Keratinocyte (primary cell): ENCODE data around the gene LRRC57. TPM values are rescaled to one million over a fixed set of nuclear protein-coding genes. Genes with fewer than 3 reads are reported as not detected.

Experiments used
- DNase-seq: peaks from one replicate; pipeline ENCODE4 v3.0.0-alpha.2; 2011; ENCODE audit warnings: low read depth, missing footprints, low spot score
- FAIRE-seq: peaks from 2 replicates; lab custom pipeline; 2011; peaks lifted over from hg19 to GRCh38; lab: Jason Lieb, UNC
- H2AFZ ChIP-seq: 2 replicates; pipeline ENCODE4 v1.6.0; 2012; ENCODE audit warnings: low read length, control low read depth, inconsistent platforms; ENCODE audit not compliant: control insufficient read depth
- H3K27ac ChIP-seq: 2 replicates; pipeline ENCODE4 v1.5.1; 2011; ENCODE audit warnings: low read length; ENCODE audit not compliant: control insufficient read depth, insufficient read depth
- H3K27me3 ChIP-seq: 3 replicates; pipeline ENCODE4 v1.6.0; 2011; ENCODE audit warnings: low read length; ENCODE audit not compliant: control insufficient read depth, insufficient read depth; ENCODE audit errors: extremely low read depth
- H3K36me3 ChIP-seq, 2 experiments: 2 replicates in 1 of 2; 3 replicates in 1 of 2; pipeline ENCODE4 v1.5.1; 2011; ENCODE audit warnings: low read length in 2 of 2, mild to moderate bottlenecking in 1 of 2; ENCODE audit not compliant: control insufficient read depth in 2 of 2, insufficient read depth in 2 of 2; ENCODE audit errors: extremely low read depth in 1 of 2
- H3K4me1 ChIP-seq: 3 replicates; pipeline ENCODE4 v1.5.1; 2011; ENCODE audit warnings: low read length; ENCODE audit not compliant: control insufficient read depth, insufficient read depth; ENCODE audit errors: extremely low read depth
- H3K4me2 ChIP-seq: 3 replicates; pipeline ENCODE4 v1.6.0; 2011; ENCODE audit warnings: low read depth, low read length; ENCODE audit not compliant: control insufficient read depth, insufficient read depth; ENCODE audit errors: extremely low read depth
- H3K4me3 ChIP-seq, 3 experiments: fragments of 200-600 bp in 1 of 3; sonication (generic) in 1 of 3; 2 replicates in 2 of 3; 3 replicates in 1 of 3; pipeline ENCODE4 v1.5.1; 2011 to 2016; ENCODE audit warnings: low read length in 3 of 3, mild to moderate bottlenecking in 3 of 3, control low read depth in 2 of 3, inconsistent platforms in 1 of 3, low read depth in 1 of 3, mixed read lengths in 1 of 3, mixed run types in 1 of 3, moderate library complexity in 1 of 3; ENCODE audit not compliant: control insufficient read depth in 2 of 3, insufficient read depth in 2 of 3; ENCODE audit errors: extremely low read depth in 1 of 3
- H3K79me2 ChIP-seq: 2 replicates; pipeline ENCODE4 v1.6.0; 2012; ENCODE audit warnings: low read length; ENCODE audit not compliant: control insufficient read depth, insufficient read depth
- H3K9ac ChIP-seq: 3 replicates; pipeline ENCODE4 v1.6.0; 2011; ENCODE audit warnings: low read length; ENCODE audit not compliant: control insufficient read depth, insufficient read depth; ENCODE audit errors: extremely low read depth
- H3K9me1 ChIP-seq: 3 replicates; pipeline ENCODE4 v1.6.0; 2011; ENCODE audit warnings: low read length; ENCODE audit not compliant: control insufficient read depth, insufficient read depth; ENCODE audit errors: extremely low read depth
- H3K9me3 ChIP-seq: 2 replicates; pipeline ENCODE4 v1.5.1; 2012; ENCODE audit warnings: low read depth, low read length; ENCODE audit not compliant: control insufficient read depth
- H4K20me1 ChIP-seq: 3 replicates; pipeline ENCODE4 v1.6.0; 2011; ENCODE audit warnings: low read length; ENCODE audit not compliant: control insufficient read depth, insufficient read depth; ENCODE audit errors: extremely low read depth
- CTCF ChIP-seq, 3 experiments: IDR thresholded peaks in 1 of 3; conservative IDR thresholded peaks in 1 of 3; optimal IDR thresholded peaks in 1 of 3; 2 replicates in 2 of 3; 3 replicates in 1 of 3; pipeline versions ENCODE3 to v1.5.1; 2011; ENCODE audit warnings: low read length in 3 of 3, mild to moderate bottlenecking in 3 of 3, moderate library complexity in 2 of 3, control low read depth in 1 of 3, inconsistent platforms in 1 of 3; ENCODE audit not compliant: insufficient read depth in 2 of 3; ENCODE audit errors: extremely low read depth in 1 of 3
- EZH2 ChIP-seq: IDR thresholded peaks from one replicate; pipeline ENCODE4 v1.6.1; 2012; ENCODE audit warnings: inconsistent platforms, mild to moderate bottlenecking, low read length, moderate library complexity
- dilution Hi-C: fragments of 300-500 bp; cut with MboI; formaldehyde crosslinking; loops from one replicate; pipeline ENCODE4 v1.7.0; 2020; ENCODE audit warnings: low sequenced_read_pairs; ENCODE audit not compliant: extremely low pct_ligation_motif_present
- polyA plus RNA-seq, 5 experiments: library from polyadenylated mRNA; depleted of rRNA in 3 of 5; stranded (reverse) in 3 of 5; stranded (forward) in 1 of 5; unstranded in 1 of 5; fragments of >200 nt; gene quantifications; 1 replicate in 1 of 5; 2 replicates in 3 of 5; 3 replicates in 1 of 5; pipeline versions ENCODE4 v1.2.1 to v1.2.3, GENCODE V29; 2011 to 2012; ENCODE audit warnings: missing spikeins in 2 of 5, low read depth in 1 of 5, low replicate concordance in 1 of 5

Gene LRRC57
- polyA plus RNA-seq, 1 donor (not counting 4 experiments of a cell fraction or from before 2014, with no cell fraction given): 12.8 TPM

DNA sequence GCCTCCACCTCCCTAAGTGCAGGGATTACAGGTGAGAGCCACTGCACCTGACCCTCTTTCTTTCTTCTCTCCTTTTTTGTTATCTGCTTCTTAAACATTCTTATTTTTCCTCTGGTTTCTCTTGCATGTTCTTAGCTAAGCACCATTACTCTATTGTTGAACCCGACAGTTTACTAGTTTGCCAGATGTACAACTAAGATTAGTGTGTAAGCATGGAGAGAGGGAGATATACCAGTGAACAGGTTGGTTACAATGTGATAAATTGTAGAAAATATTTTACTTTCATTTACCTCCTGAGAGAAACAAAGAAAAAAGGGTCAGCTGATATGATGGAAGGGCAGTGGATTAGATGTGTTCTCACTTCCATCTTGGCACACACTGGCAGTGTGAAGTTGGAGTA, 5.0 kb upstream of the LRRC57 start:
- TF ChIP-seq EZH2: no peak
- no peak for TF ChIP-seq CTCF (optimal IDR thresholded peaks at IDR 0.05 in 1 of 3, IDR thresholded peaks at IDR 0.05 in 1 of 3, conservative IDR thresholded peaks at IDR 0.05 in 1 of 3; ENCODE audit: extremely low read depth in 1 of 3, insufficient read depth in 2 of 3, low read length in 3 of 3)
- dilution Hi-C loops: no loop called here
- Histone ChIP-seq H3K9me3 (no peaks in the 10 kb centered on the region), H2AFZ (no peak overlapping the region), H3K79me2 (peaks cover 65% of the 10 kb centered on the region), H3K4me1 (peaks cover 10% of the 10 kb centered on the region), H4K20me1 (no peaks in the 10 kb centered on the region), H3K4me3 (no peak overlapping the region), H3K36me3 (peaks cover 0 to 2% of the 10 kb centered on the region in 2 experiments), H3K27me3 (no peaks in the 10 kb centered on the region), H3K9me1 (no peaks in the 10 kb centered on the region), H3K4me2 (no peak overlapping the region), H3K27ac (no peak overlapping the region), H3K9ac (no peak overlapping the region)
- FAIRE-seq: no peak
- DNase-seq: no peak

DNA sequence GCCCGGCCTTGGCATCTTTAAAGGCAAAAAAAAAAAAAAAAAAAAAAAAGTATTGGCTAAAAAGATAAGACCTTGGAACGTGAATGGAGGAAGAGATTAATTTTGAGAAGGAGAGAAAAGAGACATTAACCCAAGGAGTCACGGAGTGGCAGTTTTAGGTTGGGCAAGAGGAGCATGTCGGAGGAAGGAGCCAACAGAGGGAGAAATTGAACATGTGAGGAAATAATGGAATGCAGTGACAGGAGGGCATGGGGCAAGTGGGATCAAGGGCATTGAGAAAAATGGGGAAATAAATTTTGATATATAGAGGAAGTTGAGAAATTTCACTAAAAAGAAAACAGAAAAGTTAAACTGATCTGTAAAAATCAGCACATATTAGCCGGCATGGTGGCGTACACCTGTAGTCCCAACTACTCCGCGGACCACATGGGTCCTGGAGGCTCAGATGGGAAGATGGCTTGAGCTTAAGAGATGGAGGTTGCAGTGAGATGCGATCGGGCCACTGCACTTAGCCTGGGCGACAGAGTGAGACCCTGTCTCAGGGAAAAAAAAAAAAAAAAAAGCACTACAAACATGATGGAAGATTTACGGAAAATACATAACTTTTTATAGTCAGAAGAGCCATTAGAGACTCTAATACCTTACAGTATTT, 1.3 kb upstream of the LRRC57 start:
- no peak for TF ChIP-seq EZH2
- no peak for TF ChIP-seq CTCF (optimal IDR thresholded peaks at IDR 0.05 in 1 of 3, IDR thresholded peaks at IDR 0.05 in 1 of 3, conservative IDR thresholded peaks at IDR 0.05 in 1 of 3; ENCODE audit: extremely low read depth in 1 of 3, insufficient read depth in 2 of 3, low read length in 3 of 3)
- Histone ChIP-seq H3K9me3 (no peaks in the 10 kb centered on the region), H2AFZ (no peak overlapping the region), H3K36me3 (peaks cover 0 to 3% of the 10 kb centered on the region in 2 experiments), H3K9ac (peak overlapping the region; percentile 98), H3K4me2 (peak overlapping the region; percentile 66), H3K79me2 (peaks cover 59% of the 10 kb centered on the region), H3K4me3 (peak overlapping the region; percentile 63 to 99 (median 81)), H3K27ac (peak overlapping the region; percentile 29), H4K20me1 (no peaks in the 10 kb centered on the region), H3K27me3 (no peaks in the 10 kb centered on the region), H3K4me1 (peaks cover 21% of the 10 kb centered on the region), H3K9me1 (no peaks in the 10 kb centered on the region)
- dilution Hi-C loops: no loop called here
- FAIRE-seq (no peak), DNase-seq (no peak)
